Pancreas (tissue), 10 donors: ENCODE data around the gene AGFG1. TPM values are rescaled to one million over a fixed set of nuclear protein-coding genes. Genes with fewer than 3 reads are reported as not detected.

ENCODE experiments used
- ATAC-seq, 4 donors: fragments of 200-7000 bp; cut with Tn5 transposase; one replicate each; pipeline versions ENCODE4 v1.8.0 to v1.9.1; 2020; ENCODE audit warnings: mild to moderate bottlenecking in 4 of 4, moderate library complexity in 4 of 4
- DNase-seq, 6 donors: peaks; one replicate each; pipeline ENCODE4 v3.0.0-alpha.2; 2020
- FAIRE-seq: peaks from 2 replicates; lab custom pipeline; 2012; peaks lifted over from hg19 to GRCh38; lab: Jason Lieb, UNC
- H3K27ac ChIP-seq, 4 donors: fragments of 200-600 bp; sonication (generic); 1 replicate in 3 of 4; 2 replicates in 1 of 4; pipeline versions ENCODE4 v1.5.0 to v1.8.0; 2020
- H3K27me3 ChIP-seq, 4 donors: fragments of 200-600 bp; one replicate each; pipeline ENCODE4 v1.8.0; 2021
- H3K36me3 ChIP-seq, 3 donors: fragments of 200-600 bp; sonication (generic) in 1 of 3; one replicate each; pipeline versions ENCODE4 v1.5.0 to v1.8.0; 2020 to 2021
- H3K4me1 ChIP-seq, 3 donors: fragments of 200-600 bp; one replicate each; pipeline ENCODE4 v1.8.0; 2021
- H3K4me3 ChIP-seq, 4 donors: fragments of 200-600 bp; sonication (generic) in 2 of 4; one replicate each; pipeline versions ENCODE4 v1.5.0 to v1.8.0; 2020 to 2021
- H3K9me3 ChIP-seq, 4 donors: fragments of 200-600 bp; one replicate each; pipeline ENCODE4 v1.8.0; 2021
- CTCF ChIP-seq, 4 donors: fragments of 200-600 bp; sonication (generic) in 3 of 4; IDR thresholded peaks; one replicate each; pipeline versions ENCODE4 v1.5.0 to v1.8.0; 2021; ENCODE audit warnings: antibody characterized with exemption in 4 of 4
- WGBS, 2 donors: extraction: QIAGEN DNeasy Blood & Tissue Kit; methylation state at CpG; one replicate each; pipeline ENCODE4 v1.1.7; 2013; 5-methylcytosine and 5-hydroxymethylcytosine counted together
- intact Hi-C, 3 donors: fragments of 100-400 bp; cut with DNase I; formaldehyde crosslinking; loops; one replicate each; pipeline versions ENCODE4 v1.11.1 to v1.14.2; 2022
- polyA plus RNA-seq, 2 donors: library from polyadenylated mRNA; stranded (reverse); fragments of 200-250 nt; gene quantifications; one replicate each; pipeline ENCODE4 v1.2.3, GENCODE V29; 2013
- total RNA-seq, 6 donors: library from RNA; stranded (reverse); fragmentation: NEBNext Ultra II Directional in 4 of 6; extraction: Animal tissue kit (Norgen Biotek cat#: 25700) in 4 of 6; gene quantifications; one replicate each; pipeline versions ENCODE4 v1.2.1 to v1.2.4, GENCODE V29; 2021 to 2023
- donor health status: healthy with polysubstance abuse.
- donor health status: DM: no; HTN: no; CAD: no; lungs with moderate emphysema.
- donor health status: DM: no; HTN: no; CAD: no.
- donor health status: control.
- donor health status: control.
- donor health status: Bipolar disorder and iron deficiency.
- donor health status: DM: yes; HTN: yes; CAD: no.
- donor health status: DM: no; HTN: no; CAD: no.
- donor health status: DM: no; HTN: no; CAD: no.
- donor health status: DM: yes; HTN: yes; CAD: no.

Gene AGFG1
- total and polyA plus RNA-seq, 8 donors = 9.0 to 39.7 (median 25.9) TPM

GRCh38 chr2:227447606-227448005 lies 24.4 kb upstream of the AGFG1 start:
- peaks cover 15 to 23% (median 16%) of the 10 kb centered on the region in 3 donors for H3K4me1 ChIP-seq
- H3K36me3 ChIP-seq = no peaks in the 10 kb centered on the region
- H3K27me3 ChIP-seq = no peaks in the 10 kb centered on the region
- WGBS, 2 donors = 55 to 60% methylated on average over 7 of the region's 7 CpGs
- no peak for ATAC-seq
- intact Hi-C loops = no loop called here
- no peak overlapping the region for H3K4me3 ChIP-seq
- H3K27ac ChIP-seq = no peak overlapping the region
- no peak for DNase-seq
- no peak for FAIRE-seq
- no peaks in the 10 kb centered on the region for H3K9me3 ChIP-seq
- no peak for TF ChIP-seq CTCF (IDR thresholded peaks at IDR 0.05)

GRCh38 chr2:227450311-227450841 lies 21.6 kb upstream of the AGFG1 start:
- peak overlapping the region in 2 of 4 donors; percentile 10 to 51 for H3K27ac ChIP-seq

GRCh38 chr2:227450926-227451654 lies 20.9 kb upstream of the AGFG1 start:
- ATAC-seq = peak; percentile 85 to 92 (median 88)
- WGBS, 2 donors = 21 to 28% methylated on average over 5 of the region's 5 CpGs
- peak overlapping the region in 2 of 4 donors; percentile 10 to 51 for H3K27ac ChIP-seq

More at GRCh38 chr2:227450311-227450841, 21.6 kb upstream of the AGFG1 start:
- H3K27me3 ChIP-seq = no peaks in the 10 kb centered on the region
- no peaks in the 10 kb centered on the region for H3K36me3 ChIP-seq
- no peak for DNase-seq
- 29% methylated on average over 5 of the region's 5 CpGs for WGBS, 2 donors
- intact Hi-C loops = no loop called here
- no peak overlapping the region for H3K4me3 ChIP-seq
- no peak for TF ChIP-seq CTCF (IDR thresholded peaks at IDR 0.05)
- H3K9me3 ChIP-seq = no peaks in the 10 kb centered on the region
- peaks cover 15 to 23% (median 16%) of the 10 kb centered on the region in 3 donors for H3K4me1 ChIP-seq
- peak; percentile 54 to 78 (median 66) for ATAC-seq
- no peak for FAIRE-seq

GRCh38 chr2:227451655-227451992 lies 20.3 kb upstream of the AGFG1 start:
- no peak for DNase-seq
- Histone ChIP-seq H3K27ac (peak overlapping the region in 2 of 4 donors; percentile 10 to 51), H3K9me3 (no peaks in the 10 kb centered on the region), H3K36me3 (no peaks in the 10 kb centered on the region), H3K4me3 (no peak overlapping the region), H3K4me1 (peaks cover 15 to 23% (median 16%) of the 10 kb centered on the region in 3 donors), H3K27me3 (no peaks in the 10 kb centered on the region)
- no peak for ATAC-seq
- intact Hi-C loops = no loop called here
- no peak for FAIRE-seq
- no peak for TF ChIP-seq CTCF (IDR thresholded peaks at IDR 0.05)

More at GRCh38 chr2:227450926-227451654, 20.9 kb upstream of the AGFG1 start:
- no peak for TF ChIP-seq CTCF (IDR thresholded peaks at IDR 0.05)
- Histone ChIP-seq H3K9me3 (no peaks in the 10 kb centered on the region), H3K4me1 (peaks cover 15 to 23% (median 16%) of the 10 kb centered on the region in 3 donors), H3K27me3 (no peaks in the 10 kb centered on the region), H3K4me3 (no peak overlapping the region), H3K36me3 (no peaks in the 10 kb centered on the region)
- intact Hi-C loops = no loop called here
- no peak for FAIRE-seq
- DNase-seq = peak in 1 of 6 donors; percentile 16

GRCh38 chr2:227453810-227454209 lies 18.1 kb upstream of the AGFG1 start:
- 87 to 92% methylated on average over 1 of the region's 1 CpG for WGBS, 2 donors

More at GRCh38 chr2:227453810-227454209, 18.1 kb upstream of the AGFG1 start:
- Histone ChIP-seq H3K27ac (no peak overlapping the region), H3K27me3 (no peaks in the 10 kb centered on the region), H3K36me3 (no peaks in the 10 kb centered on the region), H3K9me3 (no peaks in the 10 kb centered on the region), H3K4me3 (no peak overlapping the region), H3K4me1 (peaks cover 15 to 23% (median 16%) of the 10 kb centered on the region in 3 donors)
- intact Hi-C loops = no loop called here
- FAIRE-seq = no peak
- TF ChIP-seq CTCF (IDR thresholded peaks at IDR 0.05) = no peak
- no peak for ATAC-seq
- no peak for DNase-seq
